Measurements from ENCODE around the gene FIS1. TPM values are rescaled to one million over a fixed set of nuclear protein-coding genes. Genes with fewer than 3 reads are reported as not detected.
"Not testable (repeated sequence)": the region's sequence is repeated elsewhere in the genome, so short reads cannot be mapped to it uniquely, and the experiment has no call there.

The FIS1 gene
- total RNA-seq: 100 to 1,000 TPM; 239 to 368 (median 261) TPM
- 100 to 1,000 TPM; 263 to 341 (median 312) TPM for polyA plus RNA-seq
- long read RNA-seq, donor 1, transcript FIS1-201 (5 exons, 734 nt): major isoform, 129 of 136 reads
- long read RNA-seq, donor 1, partial matches to known transcripts: 1 of 136 reads
- long read RNA-seq, donor 1, other reads (novel, unspliced or antisense): 0 of 136 reads
- long read RNA-seq, donor 2, transcript FIS1-201 (5 exons, 734 nt): major isoform, 99 of 109 reads
- long read RNA-seq, donor 2, partial matches to known transcripts: 2 of 109 reads
- long read RNA-seq, donor 2, other reads (novel, unspliced or antisense): 2 of 109 reads

GRCh38 chr7:101244375-101245146 is at the start of gene FIS1:
TSS of gene FIS1 (minus strand) at chr7:101245081. CDS start at chr7:101245004, 77 bp downstream.
- TF ChIP-seq, protein P1, sequence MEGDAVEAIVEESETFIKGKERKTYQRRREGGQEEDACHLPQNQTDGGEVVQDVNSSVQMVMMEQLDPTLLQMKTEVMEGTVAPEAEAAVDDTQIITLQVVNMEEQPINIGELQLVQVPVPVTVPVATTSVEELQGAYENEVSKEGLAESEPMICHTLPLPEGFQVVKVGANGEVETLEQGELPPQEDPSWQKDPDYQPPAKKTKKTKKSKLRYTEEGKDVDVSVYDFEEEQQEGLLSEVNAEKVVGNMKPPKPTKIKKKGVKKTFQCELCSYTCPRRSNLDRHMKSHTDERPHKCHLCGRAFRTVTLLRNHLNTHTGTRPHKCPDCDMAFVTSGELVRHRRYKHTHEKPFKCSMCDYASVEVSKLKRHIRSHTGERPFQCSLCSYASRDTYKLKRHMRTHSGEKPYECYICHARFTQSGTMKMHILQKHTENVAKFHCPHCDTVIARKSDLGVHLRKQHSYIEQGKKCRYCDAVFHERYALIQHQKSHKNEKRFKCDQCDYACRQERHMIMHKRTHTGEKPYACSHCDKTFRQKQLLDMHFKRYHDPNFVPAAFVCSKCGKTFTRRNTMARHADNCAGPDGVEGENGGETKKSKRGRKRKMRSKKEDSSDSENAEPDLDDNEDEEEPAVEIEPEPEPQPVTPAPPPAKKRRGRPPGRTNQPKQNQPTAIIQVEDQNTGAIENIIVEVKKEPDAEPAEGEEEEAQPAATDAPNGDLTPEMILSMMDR (IDR thresholded peaks at IDR 0.05): peak; percentile 91
- Histone ChIP-seq H3K27ac (peak within 1 kb of the TSS; percentile 99), H3K9me3 (no peaks in the 10 kb centered on the region), H3K27me3 (ENCODE audit: insufficient read depth in 3 of 3, low read length in 2 of 3) (no peaks in the 10 kb centered on the region), H3K4me1 (peaks cover 44% of the 10 kb centered on the region), H3K4me3 (peak within 1 kb of the TSS; percentile 93), H3K36me3 (ENCODE audit: insufficient read depth in 1 of 2, low read depth in 1 of 2) (peaks cover 3 to 31% of the 10 kb centered on the region in 2 donors)
- peak; percentile 94 to 97 for DNase-seq
- ATAC-seq: peak; percentile 96 to 97 (median 96)
- intact Hi-C loops (cut with DNase I): loop anchor here (2.0 to 10.0 kb wide), 2 partner anchors 26 to 360 kb away; partner anchors contain the start of genes UFSP1 (in 1 of the 2) and ZNHIT1 (in 1 of the 2)
- WGBS, 3 donors: 0 to 1% (median 0%) methylated on average over 35 to 45 of the region's 45 CpGs

DNA sequence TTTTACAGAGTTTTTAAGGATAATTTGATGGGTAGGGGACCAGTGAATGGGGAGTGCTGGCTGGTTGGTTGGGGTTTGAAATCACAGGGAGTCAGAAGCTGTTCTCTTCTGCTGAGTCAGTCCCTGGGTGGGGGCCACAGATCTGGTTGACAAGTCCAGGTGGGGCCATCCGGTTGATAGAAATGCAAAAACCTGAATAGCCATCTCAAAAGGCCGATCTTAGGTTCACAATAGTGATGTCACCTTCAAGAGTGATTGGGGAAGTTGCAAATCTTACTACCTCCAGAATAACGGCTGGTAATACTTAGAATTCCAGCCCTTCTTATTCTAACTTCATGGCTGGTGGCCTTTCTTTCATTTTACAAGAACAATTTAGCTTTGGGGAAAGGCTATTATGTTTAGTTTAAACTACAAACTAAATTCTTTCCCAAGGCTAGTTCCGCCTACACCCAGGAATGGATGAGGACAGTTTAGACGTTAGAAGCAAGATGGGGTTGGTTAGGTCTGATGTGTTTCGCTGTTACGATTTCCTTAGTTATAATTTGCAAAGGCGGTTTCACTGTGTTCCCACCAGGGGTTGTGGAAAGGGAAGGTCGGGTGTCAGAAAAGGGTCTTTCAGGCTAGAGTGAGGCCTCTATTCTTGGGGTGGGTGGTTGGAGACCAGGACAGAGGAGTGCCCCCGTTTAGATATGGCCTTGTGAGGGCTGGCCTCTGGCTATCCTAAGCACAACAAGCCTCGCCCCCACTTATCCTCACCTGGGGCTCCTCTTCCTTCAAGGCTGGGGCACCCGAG is 49.4 kb upstream of the FIS1 start:
- Histone ChIP-seq H3K9me3 (no peaks in the 10 kb centered on the region), H3K27me3 (ENCODE audit: insufficient read depth in 3 of 3, low read length in 2 of 3) (peaks cover 0 to 74% (median 7%) of the 10 kb centered on the region in 3 donors), H3K27ac (no peak overlapping the region), H3K4me1 (no peaks in the 10 kb centered on the region), H3K36me3 (ENCODE audit: insufficient read depth in 1 of 2, low read depth in 1 of 2) (no peaks in the 10 kb centered on the region), H3K4me3 (no peak overlapping the region)
- DNase-seq: no peak
- WGBS, 3 donors: 35 to 40% (median 38%) methylated on average over 12 of the region's 12 CpGs
- intact Hi-C loops (cut with DNase I): no loop called here
- no peak for ATAC-seq
- TF ChIP-seq, protein P1 (IDR thresholded peaks at IDR 0.05): no peak

DNA sequence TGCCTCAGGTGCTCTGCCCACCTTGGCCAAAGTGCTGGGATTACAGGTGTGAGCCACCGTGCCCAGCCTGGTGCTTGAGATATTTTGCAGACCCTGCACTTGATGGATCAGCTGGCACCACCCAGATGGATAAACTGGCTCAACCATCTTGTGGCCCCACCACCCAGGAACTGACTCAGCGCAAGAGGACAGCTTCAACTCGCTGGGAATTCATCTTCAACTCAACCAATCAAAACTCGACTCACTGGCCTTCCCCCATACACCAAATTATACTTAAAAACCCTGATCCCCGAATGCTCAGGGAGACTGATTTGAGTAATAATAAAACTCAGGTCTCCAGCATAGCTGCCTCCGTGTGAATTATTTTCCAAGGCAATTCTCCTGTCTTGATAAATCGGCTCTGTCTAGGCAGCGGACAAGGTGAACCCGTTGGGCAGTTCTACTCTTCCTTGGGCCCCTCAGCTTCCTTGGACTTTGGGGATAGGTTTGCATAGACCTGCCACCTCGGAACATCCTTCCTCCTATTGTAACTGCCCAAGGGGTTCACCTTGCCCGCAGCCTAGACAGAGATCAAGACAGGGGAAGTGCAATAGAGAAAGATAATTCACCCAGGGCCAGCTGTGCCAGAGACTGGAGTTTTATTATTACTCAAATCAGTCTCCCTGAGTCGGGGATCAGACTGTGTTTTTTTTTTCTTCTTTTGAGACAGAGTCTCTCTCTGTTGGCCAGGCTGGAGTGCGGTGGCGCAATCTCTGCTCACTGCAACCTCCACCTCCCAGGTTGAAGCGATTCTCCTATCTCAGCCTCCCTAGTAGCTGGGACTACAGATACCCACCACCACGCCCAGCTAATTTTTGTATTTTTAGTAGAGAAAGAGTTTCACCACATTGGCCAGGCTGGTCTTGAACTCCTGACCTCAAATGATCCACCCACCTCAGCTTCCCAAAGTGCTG is 48.5 kb upstream of the FIS1 start:
- H3K9me3 ChIP-seq; H3K27ac ChIP-seq; ATAC-seq; H3K4me3 ChIP-seq; DNase-seq; H3K36me3 ChIP-seq (ENCODE audit: insufficient read depth in 1 of 2, low read depth in 1 of 2); H3K4me1 ChIP-seq; intact Hi-C loops (cut with DNase I): not testable (repeated sequence)
- H3K27me3 ChIP-seq (ENCODE audit: insufficient read depth in 3 of 3, low read length in 2 of 3): peaks cover 0 to 67% (median 7%) of the 10 kb centered on the region in 3 donors
- WGBS, 3 donors: 43 to 51% (median 49%) methylated on average over 16 of the region's 16 CpGs

- H3K4me1 ChIP-seq; DNase-seq; intact Hi-C loops (cut with DNase I); ATAC-seq; H3K27ac ChIP-seq; H3K4me3 ChIP-seq; H3K36me3 ChIP-seq (ENCODE audit: insufficient read depth in 1 of 2, low read depth in 1 of 2); H3K9me3 ChIP-seq: not testable (repeated sequence)
- 67 to 77% (median 74%) methylated on average over 5 of the region's 5 CpGs for WGBS, 3 donors
- H3K27me3 ChIP-seq (ENCODE audit: insufficient read depth in 3 of 3, low read length in 2 of 3): peaks cover 0 to 59% (median 7%) of the 10 kb centered on the region in 3 donors
Observed at GRCh38 chr7:101292566-101292965, 47.7 kb upstream of the FIS1 start.
